Endothelial cell of umbilical vein (primary cell): Measurements from ENCODE around the gene SPIRE1. TPM values are rescaled to one million over a fixed set of nuclear protein-coding genes. Genes with fewer than 3 reads are reported as not detected.

ENCODE experiments used
- BruUV-seq: library from RNA; stranded (reverse); fragments of 400-500 nt; replicated peaks from 2 replicates; lab custom pipeline; 2021; lab: Mats Ljungman, UMichigan
- CTCF ChIA-PET: fragments of 300-600, 350-600 bp; sonication (Branson Sonifier 250); formaldehyde crosslinking; loops from one replicate; lab custom pipeline; 2021; ENCODE audit warnings: antibody characterized with exemption, inconsistent platforms; lab: Charles Lee
- POLR2A ChIA-PET: fragments of 300-600, 350-600 bp; sonication (Branson Sonifier 250); formaldehyde crosslinking; loops from one replicate; lab custom pipeline; 2021; ENCODE audit warnings: antibody characterized with exemption, inconsistent platforms; lab: Charles Lee
- DNase-seq: peaks from one replicate; pipeline ENCODE4 v3.0.0-alpha.2; 2011; ENCODE audit warnings: low read depth, low spot score
- FAIRE-seq: peaks from 2 replicates; lab custom pipeline; 2011; peaks lifted over from hg19 to GRCh38; lab: Jason Lieb, UNC
- H2AFZ ChIP-seq: 2 replicates; pipeline ENCODE4 v1.6.0; 2012; ENCODE audit warnings: low read depth, low read length, control low read depth, inconsistent platforms
- H3K27ac ChIP-seq: 2 replicates; pipeline ENCODE4 v1.5.1; 2011; ENCODE audit warnings: low read depth, mild to moderate bottlenecking, control low read depth, low read length, moderate library complexity; ENCODE audit not compliant: insufficient read depth
- H3K27me3 ChIP-seq, 2 experiments: 2 replicates each; pipeline versions ENCODE4 v1.6.0 to v1.6.1; 2011; ENCODE audit warnings: low read length in 2 of 2, mixed read lengths in 1 of 2; ENCODE audit not compliant: control insufficient read depth in 2 of 2, insufficient read depth in 2 of 2
- H3K36me3 ChIP-seq, 2 experiments: 2 replicates in 1 of 2; 3 replicates in 1 of 2; pipeline ENCODE4 v1.5.1; 2011; ENCODE audit warnings: low read length in 2 of 2, mild to moderate bottlenecking in 1 of 2, moderate library complexity in 1 of 2; ENCODE audit not compliant: control insufficient read depth in 2 of 2, insufficient read depth in 2 of 2; ENCODE audit errors: extremely low read depth in 1 of 2
- H3K4me1 ChIP-seq: 3 replicates; pipeline ENCODE4 v1.5.1; 2011; ENCODE audit warnings: mild to moderate bottlenecking, low read length; ENCODE audit not compliant: control insufficient read depth, insufficient read depth; ENCODE audit errors: extremely low read depth
- H3K4me2 ChIP-seq: 2 replicates; pipeline ENCODE4 v1.6.1; 2011; ENCODE audit warnings: low read length, control low read depth, mixed read lengths; ENCODE audit not compliant: insufficient read depth
- H3K4me3 ChIP-seq, 3 experiments: fragments of 200-600 bp in 1 of 3; sonication (generic), shearing (Covaris generic) in 1 of 3; replicated peaks in 1 of 3; 2 replicates each; pipeline ENCODE4 v1.5.1; 2011 to 2016; ENCODE audit warnings: control low read depth in 3 of 3, low read length in 3 of 3, mild to moderate bottlenecking in 2 of 3, inconsistent platforms in 1 of 3, low read depth in 1 of 3, moderate library complexity in 1 of 3; ENCODE audit not compliant: insufficient read depth in 1 of 3
- H3K79me2 ChIP-seq: 2 replicates; pipeline ENCODE4 v1.6.0; 2012; ENCODE audit warnings: low read length, inconsistent platforms; ENCODE audit not compliant: control insufficient read depth, insufficient read depth
- H3K9ac ChIP-seq: replicated peaks from 2 replicates; pipeline ENCODE3; 2011; ENCODE audit warnings: low read length, control low read depth; ENCODE audit not compliant: insufficient read depth; ENCODE audit errors: extremely low read depth
- H3K9me1 ChIP-seq: replicated peaks from 3 replicates; pipeline ENCODE4 v1.6.0; 2011; ENCODE audit warnings: mild to moderate bottlenecking, low read length; ENCODE audit not compliant: control insufficient read depth, insufficient read depth; ENCODE audit errors: extremely low read depth
- H3K9me3 ChIP-seq: replicated peaks from 2 replicates; pipeline ENCODE4 v1.5.1; 2012; ENCODE audit warnings: low read length, inconsistent platforms; ENCODE audit not compliant: control insufficient read depth, insufficient read depth
- H4K20me1 ChIP-seq: replicated peaks from 2 replicates; pipeline ENCODE3; 2011; ENCODE audit warnings: mild to moderate bottlenecking, low read length; ENCODE audit not compliant: control insufficient read depth, insufficient read depth; ENCODE audit errors: extremely low read depth
- EZH2 ChIP-seq: IDR thresholded peaks from 2 replicates; pipeline ENCODE4 v1.6.1; 2012; ENCODE audit warnings: borderline replicate concordance, low read depth, mild to moderate bottlenecking, moderate library complexity, low read length, inconsistent platforms; ENCODE audit not compliant: severe bottlenecking
- FOS ChIP-seq: IDR thresholded peaks from 2 replicates; pipeline ENCODE4 v1.6.1; 2011; ENCODE audit warnings: mild to moderate bottlenecking, low read length, moderate library complexity, borderline replicate concordance; ENCODE audit not compliant: insufficient read depth
- GATA2 ChIP-seq: IDR thresholded peaks from 2 replicates; pipeline ENCODE4 v1.7.0; 2011; ENCODE audit warnings: low read depth, mild to moderate bottlenecking, moderate library complexity, mixed read lengths, low read length; ENCODE audit not compliant: insufficient read length, insufficient read depth
- JUN ChIP-seq: IDR thresholded peaks from 2 replicates; pipeline ENCODE4 v1.6.1; 2011; ENCODE audit warnings: borderline replicate concordance, low read depth; ENCODE audit not compliant: insufficient read length, insufficient read depth
- MAX ChIP-seq: IDR thresholded peaks from 2 replicates; pipeline ENCODE4 v1.6.1; 2011; ENCODE audit not compliant: insufficient read depth, insufficient read length
- MYC ChIP-seq: IDR thresholded peaks from one replicate; pipeline ENCODE4 v1.6.1; 2011; ENCODE audit warnings: mild to moderate bottlenecking, low read depth, low read length
- POLR2A ChIP-seq: IDR thresholded peaks from 2 replicates; pipeline ENCODE4 v1.6.1; 2012; ENCODE audit warnings: low read depth, mild to moderate bottlenecking, control low read depth, low read length
- POLR2AphosphoS5 ChIP-seq: IDR thresholded peaks from 2 replicates; pipeline ENCODE4 v1.6.1; 2012; ENCODE audit warnings: low read depth, mild to moderate bottlenecking, control low read depth, low read length, moderate library complexity; ENCODE audit not compliant: insufficient read depth
- dilution Hi-C: fragments of 300-500 bp; cut with MboI; formaldehyde crosslinking; loops from one replicate; pipeline ENCODE4 v1.15.0; 2019; ENCODE audit warnings: low sequenced_read_pairs; ENCODE audit not compliant: extremely low pct_ligation_motif_present
- intact Hi-C: fragments of 100-400 bp; cut with micrococcal nuclease; formaldehyde crosslinking; loops from one replicate; pipeline ENCODE4 v1.10.0; 2022
- polyA plus RNA-seq, 4 experiments: library from polyadenylated mRNA; depleted of rRNA in 3 of 4; stranded (reverse) in 3 of 4; unstranded in 1 of 4; fragments of >200 nt; gene quantifications; 2 replicates each; pipeline versions ENCODE4 v1.2.1 to v1.2.3, GENCODE V29; 2011 to 2012; ENCODE audit warnings: missing spikeins in 1 of 4
- total RNA-seq: library from RNA; stranded (reverse); gene quantifications from 2 replicates; pipeline ENCODE4 v1.2.3, GENCODE V29; 2021
- TF ChIP-seq, protein P1 (sequence below), 2 donors: IDR thresholded peaks; 1 replicate in 1 of 2; 2 replicates in 1 of 2; pipeline ENCODE4 v1.5.1; 2011; ENCODE audit warnings: low read length in 2 of 2, mild to moderate bottlenecking in 2 of 2, moderate library complexity in 2 of 2, control low read depth in 1 of 2, inconsistent platforms in 1 of 2, low read depth in 1 of 2; ENCODE audit not compliant: insufficient read depth in 1 of 2; ENCODE audit errors: extremely low read depth in 1 of 2

The SPIRE1 gene
- total and polyA plus RNA-seq, 2 donors (not counting 3 experiments of a cell fraction or from before 2014, with no cell fraction given), result 13.1 to 44.0 TPM

DNA sequence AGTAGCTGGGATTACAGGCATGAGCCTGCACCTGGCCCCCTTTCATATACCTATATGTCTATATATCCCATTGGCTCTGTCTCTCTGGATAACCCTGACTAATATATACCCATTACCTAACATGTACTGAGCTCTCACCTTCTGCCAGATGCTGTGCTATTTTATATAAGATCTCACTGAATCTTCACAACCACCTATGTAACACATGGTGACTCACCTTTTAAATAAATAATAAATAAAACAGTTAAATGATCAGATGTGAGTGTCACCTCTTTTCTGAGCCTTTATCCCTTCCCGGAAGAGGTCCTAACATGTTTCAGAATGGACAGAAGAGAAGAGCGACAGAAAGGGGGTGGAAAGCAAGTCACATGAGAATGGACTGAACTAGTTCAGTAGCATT is 123.1 kb downstream of the SPIRE1 start:
- Histone ChIP-seq H2AFZ (no peak overlapping the region), H3K27ac (no peak overlapping the region), H3K9ac (no peak overlapping the region), H3K36me3 (no peaks in the 10 kb centered on the region), H3K27me3 (no peaks in the 10 kb centered on the region), H3K4me2 (no peak overlapping the region), H3K4me1 (no peaks in the 10 kb centered on the region), H3K4me3 (no peak overlapping the region), H4K20me1 (peaks cover 5% of the 10 kb centered on the region), H3K79me2 (peaks cover 50% of the 10 kb centered on the region), H3K9me1 (no peaks in the 10 kb centered on the region), H3K9me3 (no peaks in the 10 kb centered on the region)
- CTCF ChIA-PET, result interaction anchor here (1.2 to 1.6 kb wide), 2 partner anchors 96 to 128 kb away, joined by 3 to 5 read pairs; no protein-coding TSS in a partner anchor
- POLR2A ChIA-PET, result no interaction called here
- TF ChIP-seq EZH2 (no peak), GATA2 (no peak), MYC (no peak), MAX (no peak), POLR2A (no peak), POLR2AphosphoS5 (no peak), JUN (no peak), FOS (no peak)
- TF ChIP-seq, protein P1, sequence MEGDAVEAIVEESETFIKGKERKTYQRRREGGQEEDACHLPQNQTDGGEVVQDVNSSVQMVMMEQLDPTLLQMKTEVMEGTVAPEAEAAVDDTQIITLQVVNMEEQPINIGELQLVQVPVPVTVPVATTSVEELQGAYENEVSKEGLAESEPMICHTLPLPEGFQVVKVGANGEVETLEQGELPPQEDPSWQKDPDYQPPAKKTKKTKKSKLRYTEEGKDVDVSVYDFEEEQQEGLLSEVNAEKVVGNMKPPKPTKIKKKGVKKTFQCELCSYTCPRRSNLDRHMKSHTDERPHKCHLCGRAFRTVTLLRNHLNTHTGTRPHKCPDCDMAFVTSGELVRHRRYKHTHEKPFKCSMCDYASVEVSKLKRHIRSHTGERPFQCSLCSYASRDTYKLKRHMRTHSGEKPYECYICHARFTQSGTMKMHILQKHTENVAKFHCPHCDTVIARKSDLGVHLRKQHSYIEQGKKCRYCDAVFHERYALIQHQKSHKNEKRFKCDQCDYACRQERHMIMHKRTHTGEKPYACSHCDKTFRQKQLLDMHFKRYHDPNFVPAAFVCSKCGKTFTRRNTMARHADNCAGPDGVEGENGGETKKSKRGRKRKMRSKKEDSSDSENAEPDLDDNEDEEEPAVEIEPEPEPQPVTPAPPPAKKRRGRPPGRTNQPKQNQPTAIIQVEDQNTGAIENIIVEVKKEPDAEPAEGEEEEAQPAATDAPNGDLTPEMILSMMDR (IDR thresholded peaks at IDR 0.05; ENCODE audit: extremely low read depth in 1 of 2, insufficient read depth in 1 of 2, low read depth in 1 of 2, low read length in 2 of 2), result no peak
- dilution Hi-C loops (no loop called here), intact Hi-C loops (loop anchor here (5.0 kb wide), 1 partner anchor 143 kb away; no protein-coding TSS in a partner anchor)
- FAIRE-seq (no peak), DNase-seq (no peak)
- BruUV-seq, result no TSS peak
